Activated gamma-delta T cell (primary cell): Measurements from ENCODE around the gene ABHD12B.
"Not testable (repeated sequence)": the region's sequence is repeated elsewhere in the genome, so short reads cannot be mapped to it uniquely, and the experiment has no call there.

Experiments used
- DNase-seq: peaks from one replicate; lab custom pipeline; 2025; lab: John Stamatoyannopoulos, UW

ABHD12B gene

DNA sequence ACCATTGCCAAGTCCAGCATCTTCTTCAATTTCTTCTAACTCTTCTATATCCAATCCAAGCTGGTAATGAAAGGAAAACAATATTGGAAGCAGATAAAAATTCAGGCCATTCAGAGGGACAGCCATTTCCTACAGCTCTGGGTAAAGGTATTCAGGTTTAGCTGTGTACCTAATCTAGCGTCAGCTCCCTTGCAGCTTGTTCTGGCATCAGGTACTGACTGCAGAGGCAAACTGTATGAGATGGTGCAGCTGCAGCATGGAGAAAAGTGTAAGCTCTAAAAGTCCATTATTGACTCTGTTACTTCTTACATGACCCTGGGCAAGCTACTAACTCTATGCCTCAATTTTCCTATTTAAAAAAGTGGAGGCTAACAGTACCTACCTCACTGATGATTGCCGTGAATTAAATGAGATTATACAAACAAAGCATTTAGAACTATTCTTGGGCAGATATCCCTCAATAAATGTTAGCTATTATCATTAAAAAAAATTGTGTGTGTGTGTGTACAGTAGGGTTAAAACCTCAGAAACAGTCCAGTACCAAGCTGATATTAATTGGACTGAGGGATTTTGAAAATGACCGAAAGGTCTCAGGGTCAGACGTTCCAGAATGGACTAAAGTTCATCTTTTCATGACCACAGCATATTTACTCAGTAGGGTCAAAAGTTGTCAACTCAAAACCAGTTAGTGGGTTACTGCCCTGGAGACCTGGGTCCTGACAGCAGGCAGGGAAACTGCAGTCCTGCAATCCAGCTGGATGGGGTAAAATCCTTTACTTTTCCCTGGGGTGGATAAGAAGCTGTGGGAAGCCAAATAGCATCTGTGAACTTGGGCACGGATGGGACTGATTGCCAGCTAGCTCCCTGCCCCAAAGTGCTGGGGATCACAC, 63.5 kb downstream of the ABHD12B start:
- DNase-seq, result no peak

- no peak for DNase-seq
Measured at GRCh38 chr14:50936016-50936340, 64.1 kb downstream of the ABHD12B start.

DNA sequence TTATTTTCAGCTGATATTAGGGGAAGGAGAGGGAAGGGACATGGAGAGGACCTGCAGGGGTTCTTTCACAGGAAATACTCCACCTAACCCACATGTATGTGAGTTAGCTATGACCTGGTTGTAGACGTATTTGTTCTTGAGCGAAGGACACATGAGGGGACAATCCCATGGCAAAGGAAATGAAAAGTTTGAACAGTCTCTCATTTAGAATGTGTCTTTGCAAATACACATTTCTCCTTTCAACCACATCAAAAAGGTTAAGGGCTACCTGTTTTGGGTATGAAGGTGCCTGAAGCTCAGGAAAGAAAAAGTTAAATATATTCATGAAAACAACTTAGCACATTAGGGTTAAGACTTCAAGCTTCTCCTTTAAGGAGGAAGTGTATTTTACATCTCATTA, 65.0 kb downstream of the ABHD12B start:
- no peak for DNase-seq

- no peak for DNase-seq
Measured at GRCh38 chr14:50937325-50937724, 65.5 kb downstream of the ABHD12B start.

DNA sequence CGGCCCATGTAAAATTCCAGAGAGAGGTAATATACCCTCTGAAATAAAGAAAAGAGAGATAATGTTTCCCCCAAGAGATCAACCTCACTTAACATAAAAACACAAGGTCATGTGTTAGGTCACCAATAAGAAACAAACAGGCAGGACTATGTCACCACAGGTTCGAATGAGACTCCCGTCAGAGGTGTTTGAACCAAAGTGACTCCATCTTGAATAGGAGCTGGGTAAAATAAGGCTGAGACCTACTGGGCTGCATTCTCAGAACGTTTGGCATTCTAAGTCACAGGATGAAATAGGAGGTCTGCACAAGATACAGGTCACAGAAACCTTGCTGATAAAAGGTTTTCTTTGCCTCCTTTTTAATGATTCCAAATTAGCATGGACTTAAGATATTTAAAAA, 65.9 kb downstream of the ABHD12B start:
- no peak for DNase-seq

GRCh38 chr14:50941151-50941550, 69.3 kb downstream of the ABHD12B start:
- no peak for DNase-seq

- DNase-seq, result not testable (repeated sequence)
Measured at GRCh38 chr14:50941638-50942037, 69.8 kb downstream of the ABHD12B start.

DNA sequence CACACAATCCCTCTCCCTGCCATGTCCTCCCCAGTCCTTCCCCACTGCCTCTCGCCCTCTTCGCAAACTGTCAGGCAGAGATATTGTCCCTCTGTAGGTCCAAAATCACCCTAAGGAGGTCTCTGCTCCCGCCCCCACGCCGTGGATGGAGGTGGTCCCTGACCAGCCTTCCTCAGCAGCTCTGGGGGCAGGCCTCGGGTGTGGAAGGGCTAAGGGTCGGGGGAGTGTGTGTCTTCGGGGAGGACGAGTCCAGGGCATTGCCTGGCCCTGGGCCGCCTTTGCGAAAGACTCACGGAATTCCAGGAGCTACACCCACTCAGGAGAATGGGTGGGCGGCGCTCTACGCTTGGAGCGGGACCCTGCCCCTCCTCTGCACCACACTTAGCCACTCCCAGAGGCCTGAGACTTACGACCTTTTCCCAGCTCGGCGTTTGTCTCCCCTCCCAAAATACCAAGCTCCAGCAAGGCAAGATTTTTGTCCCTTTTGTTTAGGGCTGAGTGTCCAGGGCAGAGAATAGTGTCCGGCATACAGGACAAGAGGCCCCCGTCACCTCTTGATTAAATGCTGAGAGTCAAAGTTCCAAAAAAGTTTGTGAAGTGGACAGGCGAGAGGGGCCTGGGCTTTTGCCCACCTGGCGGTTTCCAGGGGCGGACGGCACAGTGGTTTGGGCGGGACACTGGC, 71.5 kb downstream of the ABHD12B start:
- DNase-seq, result no peak

DNA sequence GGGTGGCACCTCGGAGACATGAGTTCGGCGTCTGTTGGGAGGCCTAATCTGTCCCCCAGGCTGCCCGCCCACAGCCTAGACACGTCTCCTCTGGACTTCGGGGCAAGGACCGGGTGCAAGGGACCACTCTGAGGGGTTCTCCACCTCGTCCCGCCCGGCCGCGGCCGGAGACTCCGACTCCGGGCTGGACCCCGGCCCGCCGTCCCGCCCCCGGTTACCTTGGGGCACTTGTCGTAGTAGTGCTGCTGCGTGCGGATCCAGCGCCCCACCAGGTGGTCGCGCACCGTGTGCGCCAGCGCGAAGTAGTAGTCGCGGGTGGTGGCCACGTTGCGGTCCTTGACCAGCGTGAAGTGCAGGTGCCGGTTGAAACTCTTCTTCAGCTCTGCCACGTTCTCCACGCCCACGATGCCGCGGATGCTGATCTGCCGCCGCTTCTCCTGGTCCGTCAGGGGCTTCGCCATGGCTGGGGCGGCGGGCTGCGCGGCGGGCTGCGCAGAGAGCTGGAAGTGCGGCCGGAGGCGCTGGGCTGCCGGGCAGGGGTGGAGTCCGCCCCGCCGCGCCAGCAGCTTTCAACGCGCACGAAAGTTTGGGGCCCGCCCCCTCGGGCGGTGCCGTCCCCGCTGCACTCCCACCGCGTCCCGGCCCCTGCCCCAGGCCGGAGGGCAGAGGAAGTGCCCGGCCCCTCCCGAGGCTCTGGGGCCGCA, 72.2 kb downstream of the ABHD12B start, which contains the start of gene PYGL:
TSS of gene PYGL (minus strand) at position 541 of the 704 bp plus-strand sequence. CDS start at position 461, 80 bp downstream.
- no peak for DNase-seq

DNA sequence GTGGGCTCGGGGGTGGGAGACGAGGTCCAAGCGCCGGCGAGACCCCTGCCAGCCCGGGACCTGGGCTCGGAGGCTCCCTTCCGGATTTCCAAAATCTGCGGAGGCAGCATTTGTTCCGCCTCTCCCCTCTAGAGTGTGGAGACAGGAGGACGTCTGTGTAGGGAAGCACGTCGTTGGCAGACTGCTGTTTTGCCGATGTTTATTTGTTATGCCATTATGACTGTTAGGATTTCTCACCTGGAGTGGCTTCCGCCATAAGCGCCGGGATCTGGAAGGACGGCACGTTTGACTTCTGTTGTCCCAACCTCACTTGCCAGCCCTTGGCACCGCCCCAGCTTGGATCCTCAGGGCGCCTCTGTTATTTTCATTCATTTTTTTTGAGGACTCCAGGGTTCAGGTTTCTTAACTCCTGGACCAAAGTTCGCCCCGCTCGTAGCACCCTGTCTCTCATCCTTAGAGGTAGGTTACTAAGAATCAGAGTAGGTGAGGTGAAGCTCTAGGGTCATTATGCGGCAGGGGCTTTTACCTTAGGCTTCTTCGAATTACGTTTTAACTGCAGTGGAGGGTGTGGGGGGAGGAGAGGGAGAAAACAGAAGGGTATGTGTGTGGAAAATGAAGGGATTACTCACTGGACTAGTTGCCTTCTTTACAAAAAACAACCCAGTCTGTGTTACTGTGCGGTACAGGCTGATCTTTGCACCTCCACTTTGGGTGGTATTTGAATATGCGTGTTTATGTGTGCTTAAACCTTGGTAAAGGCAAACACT, 73.0 kb downstream of the ABHD12B start:
- no peak for DNase-seq

DNA sequence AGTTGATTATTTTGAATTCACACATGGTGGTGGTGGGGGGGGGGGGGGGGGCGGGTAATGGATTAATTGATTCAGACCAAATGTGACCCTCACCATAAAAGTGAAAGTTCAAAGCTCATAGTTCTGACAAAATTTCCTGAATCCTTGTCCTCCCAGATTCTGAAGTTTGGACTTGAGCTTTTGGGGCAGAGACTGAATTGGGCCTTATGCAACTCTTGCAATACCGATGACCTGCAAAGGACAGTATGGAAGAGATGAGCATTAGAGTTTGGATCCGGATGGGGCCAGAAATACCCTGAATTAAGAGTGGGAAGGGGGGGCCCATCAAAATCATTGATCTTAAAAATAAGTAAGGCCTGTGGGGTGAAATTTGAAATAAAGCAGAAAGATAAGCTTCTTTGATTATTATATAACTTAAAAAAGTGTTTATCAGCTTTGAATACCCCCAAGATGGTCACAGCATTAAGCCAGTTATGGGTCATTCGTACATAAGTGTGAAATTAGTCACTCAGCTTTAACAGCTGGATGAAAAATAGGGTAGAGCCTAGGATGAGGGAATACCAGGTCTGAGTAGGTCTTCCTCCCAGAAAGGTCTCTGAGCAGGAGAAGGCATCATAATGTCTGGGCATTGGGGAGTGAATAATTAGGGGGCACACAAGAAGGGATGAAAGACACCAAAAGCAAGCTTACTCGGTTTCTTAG, 74.5 kb downstream of the ABHD12B start:
- no peak for DNase-seq

DNA sequence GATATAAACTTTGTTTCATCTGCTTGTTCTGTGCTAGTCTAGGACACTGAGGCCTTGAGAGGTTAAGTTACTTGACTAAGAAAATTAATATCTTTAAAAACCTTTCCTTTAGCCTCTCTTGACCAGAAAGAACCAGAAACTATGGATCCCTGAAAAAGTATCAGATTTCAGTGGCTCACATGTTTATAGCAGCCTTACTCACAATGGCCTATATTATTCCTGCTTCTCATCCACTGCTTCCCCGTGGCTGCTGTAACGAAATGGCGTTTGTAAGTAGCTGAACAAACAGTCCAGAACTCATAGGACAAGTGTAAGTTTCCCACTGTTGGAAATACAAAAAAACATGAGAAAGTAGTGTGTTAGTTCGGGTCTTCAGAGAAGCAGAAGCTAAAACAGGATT, 75.6 kb downstream of the ABHD12B start:
- DNase-seq, result no peak

DNA sequence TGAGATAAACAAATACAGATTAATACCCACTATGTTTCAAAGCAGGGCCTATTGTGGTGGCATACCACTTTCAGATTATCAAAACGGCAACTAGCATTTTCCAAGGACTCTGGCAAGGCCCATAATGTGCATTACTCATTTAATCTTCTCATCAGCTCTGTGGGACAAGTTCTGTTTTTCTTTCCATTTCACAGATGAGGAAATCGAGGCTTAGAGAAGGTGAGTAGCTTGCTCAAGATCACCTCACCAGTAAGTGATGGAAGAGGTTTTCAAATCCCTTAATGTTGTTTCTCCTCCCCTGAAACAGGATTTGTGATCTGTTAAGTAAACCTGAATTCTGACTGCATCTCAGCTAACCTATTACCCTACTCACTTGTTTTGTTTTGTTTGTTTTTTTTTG, 76.4 kb downstream of the ABHD12B start:
- DNase-seq, result no peak

- DNase-seq, result no peak
Measured at GRCh38 chr14:50951032-50951431, 79.2 kb downstream of the ABHD12B start.

- DNase-seq, result no peak
Measured at GRCh38 chr14:50953502-50953901, 81.6 kb downstream of the ABHD12B start.
